Small intestine (tissue), 16 donors: ENCODE results near the gene KRT2. TPM values are rescaled to one million over a fixed set of nuclear protein-coding genes. Genes with fewer than 3 reads are reported as not detected.

Experiments used
- DNase-seq, 2 donors: peaks; one replicate each; pipeline versions ENCODE4 v3.0.0 to v3.0.0-alpha.2; 2013
- FAIRE-seq: peaks from 2 replicates; lab custom pipeline; 2012; peaks lifted over from hg19 to GRCh38; lab: Jason Lieb, UNC
- H3K27ac ChIP-seq, 3 donors: one replicate each; pipeline ENCODE4 v1.5.1; 2013; ENCODE audit warnings: low read length in 2 of 3, mild to moderate bottlenecking in 2 of 3, control low read depth in 1 of 3, inconsistent platforms in 1 of 3, low read depth in 1 of 3, moderate library complexity in 1 of 3
- H3K27me3 ChIP-seq, 3 donors: one replicate each; pipeline ENCODE4 v1.6.1; 2013; ENCODE audit warnings: low read length in 3 of 3, inconsistent platforms in 1 of 3; ENCODE audit not compliant: control insufficient read depth in 3 of 3, insufficient read depth in 3 of 3
- H3K36me3 ChIP-seq, 3 donors: one replicate each; pipeline ENCODE4 v1.6.1; 2013; ENCODE audit warnings: low read length in 3 of 3, inconsistent platforms in 1 of 3, low read depth in 1 of 3, mild to moderate bottlenecking in 1 of 3, moderate library complexity in 1 of 3; ENCODE audit not compliant: control insufficient read depth in 3 of 3, insufficient read depth in 2 of 3
- H3K4me1 ChIP-seq, 3 donors: one replicate each; pipeline ENCODE4 v1.6.1; 2013; ENCODE audit warnings: low read length in 2 of 3, inconsistent platforms in 1 of 3, low read depth in 1 of 3, mild to moderate bottlenecking in 1 of 3, moderate library complexity in 1 of 3; ENCODE audit not compliant: control insufficient read depth in 3 of 3, insufficient read depth in 2 of 3
- H3K4me3 ChIP-seq, 3 donors: one replicate each; pipeline ENCODE4 v1.5.1; 2013; ENCODE audit warnings: low read length in 3 of 3, control low read depth in 1 of 3, inconsistent platforms in 1 of 3, low read depth in 1 of 3, mild to moderate bottlenecking in 1 of 3, moderate library complexity in 1 of 3
- H3K9me3 ChIP-seq, 2 donors: one replicate each; pipeline ENCODE4 v1.6.1; 2013; ENCODE audit warnings: low read depth in 1 of 2, low read length in 1 of 2; ENCODE audit not compliant: control insufficient read depth in 2 of 2, insufficient read depth in 1 of 2
- WGBS, 3 donors: extraction: QIAGEN DNeasy Blood & Tissue Kit; methylation state at CpG; one replicate each; pipeline ENCODE4 v1.1.7; 2013; 5-methylcytosine and 5-hydroxymethylcytosine counted together
- long read RNA-seq, 10 donors: transcript quantifications; one replicate each; lab custom pipeline, GENCODE V29; 2026
- polyA plus RNA-seq, 4 donors: library from polyadenylated mRNA; stranded (reverse) in 3 of 4; unstranded in 1 of 4; fragments of 200-250 nt in 3 of 4; fragments of 120-200 nt in 1 of 4; gene quantifications; one replicate each; pipeline versions ENCODE4 v1.2.1 to v1.2.3, GENCODE V29; 2013
- donor health status: healthy with polysubstance abuse.
- donor health status: control.
- donor health status: control.
- donor health status: Bipolar disorder and iron deficiency.
- donor health status: healthy.

KRT2 gene
- polyA plus RNA-seq: 1 to 10 TPM in 3 of 4 donors, not detected in 1; 1.1 to 2.2 (median 1.1) TPM
- long read RNA-seq, donor 1: 0 reads
- long read RNA-seq, donor 2: 0 reads
- long read RNA-seq, donor 3: 0 reads
- long read RNA-seq, donor 4: 0 reads
- long read RNA-seq, donor 5: 0 reads
- long read RNA-seq, donor 6: 0 reads
- long read RNA-seq, donor 7: 0 reads
- long read RNA-seq, donor 8: 0 reads
- long read RNA-seq, donor 9: 0 reads
- long read RNA-seq, donor 10: 0 reads

GRCh38 chr12:52651726-52652261, at the start of gene KRT2:
KRT2 (minus strand) TSS chr12:52652211; CDS start chr12:52652142, 69 bp downstream.
- H3K36me3 ChIP-seq: no peaks in the 10 kb centered on the region

GRCh38 chr12:52701281-52701680, 49.3 kb upstream of the KRT2 start:
- FAIRE-seq (no peak), DNase-seq (no peak)
- Histone ChIP-seq H3K36me3 (no peaks in the 10 kb centered on the region), H3K27me3 (peaks cover 1 to 5% (median 2%) of the 10 kb centered on the region in 3 donors), H3K27ac (no peak overlapping the region), H3K4me3 (no peak overlapping the region), H3K9me3 (no peaks in the 10 kb centered on the region), H3K4me1 (peaks cover 0 to 2% (median 0%) of the 10 kb centered on the region in 3 donors)
- WGBS, 3 donors: 81 to 85% (median 83%) methylated on average over 12 of the region's 12 CpGs

More at GRCh38 chr12:52651726-52652261, at the start of gene KRT2:
- DNase-seq (no peak), FAIRE-seq (no peak)
- no peak within 1 kb of the TSS for H3K4me3 ChIP-seq
- no peaks in the 10 kb centered on the region for H3K27me3 ChIP-seq
- 95 to 97% (median 96%) methylated on average over 16 of the region's 16 CpGs for WGBS, 3 donors
- H3K4me1 ChIP-seq: peaks cover 0 to 22% (median 15%) of the 10 kb centered on the region in 3 donors
- H3K9me3 ChIP-seq: peaks cover 0 to 7% of the 10 kb centered on the region in 2 donors
- no peak within 1 kb of the TSS for H3K27ac ChIP-seq

- no peak overlapping the region for H3K27ac ChIP-seq
- FAIRE-seq: no peak
- peaks cover 0 to 2% (median 0%) of the 10 kb centered on the region in 3 donors for H3K4me1 ChIP-seq
- peaks cover 2 to 13% (median 5%) of the 10 kb centered on the region in 3 donors for H3K27me3 ChIP-seq
- WGBS, 3 donors: 81 to 92% (median 87%) methylated on average over 2 of the region's 2 CpGs
- no peaks in the 10 kb centered on the region for H3K9me3 ChIP-seq
- no peak for DNase-seq
- H3K4me3 ChIP-seq: no peak overlapping the region
- H3K36me3 ChIP-seq: no peaks in the 10 kb centered on the region
Measured at GRCh38 chr12:52699960-52700359, 47.9 kb upstream of the KRT2 start.

GRCh38 chr12:52699373-52699772, 47.4 kb upstream of the KRT2 start:
- WGBS, 3 donors: 82 to 88% (median 82%) methylated on average over 2 of the region's 2 CpGs
- Histone ChIP-seq H3K4me1 (peaks cover 0 to 2% (median 0%) of the 10 kb centered on the region in 3 donors), H3K4me3 (no peak overlapping the region), H3K9me3 (no peaks in the 10 kb centered on the region), H3K27ac (no peak overlapping the region), H3K27me3 (peaks cover 2 to 15% (median 5%) of the 10 kb centered on the region in 3 donors), H3K36me3 (no peaks in the 10 kb centered on the region)
- FAIRE-seq: no peak
- DNase-seq: no peak

GRCh38 chr12:52698651-52699340, 46.8 kb upstream of the KRT2 start:
- H3K4me1 ChIP-seq: peaks cover 0 to 2% (median 0%) of the 10 kb centered on the region in 3 donors
- no peak for FAIRE-seq
- WGBS, 3 donors: 16 to 47% (median 26%) methylated on average over 11 of the region's 11 CpGs
- no peaks in the 10 kb centered on the region for H3K36me3 ChIP-seq
- H3K4me3 ChIP-seq: no peak overlapping the region
- H3K27ac ChIP-seq: no peak overlapping the region
- no peaks in the 10 kb centered on the region for H3K9me3 ChIP-seq
- peaks cover 2 to 15% (median 4%) of the 10 kb centered on the region in 3 donors for H3K27me3 ChIP-seq
- peak; percentile 46 to 75 for DNase-seq

- Histone ChIP-seq H3K4me3 (no peak overlapping the region), H3K4me1 (peaks cover 0 to 2% (median 0%) of the 10 kb centered on the region in 3 donors), H3K36me3 (no peaks in the 10 kb centered on the region), H3K27me3 (peaks cover 0 to 27% (median 0%) of the 10 kb centered on the region in 3 donors), H3K9me3 (no peaks in the 10 kb centered on the region), H3K27ac (no peak overlapping the region)
- FAIRE-seq: no peak
- no peak for DNase-seq
- 44 to 68% (median 61%) methylated on average over 2 of the region's 2 CpGs for WGBS, 3 donors
Measured at GRCh38 chr12:52697058-52697582, 45.1 kb upstream of the KRT2 start.

GRCh38 chr12:52696588-52696987, 44.6 kb upstream of the KRT2 start:
- H3K27me3 ChIP-seq: peaks cover 0 to 32% (median 5%) of the 10 kb centered on the region in 3 donors

GRCh38 chr12:52695039-52695438, 43.0 kb upstream of the KRT2 start:
- Histone ChIP-seq H3K4me1 (peaks cover 0 to 2% (median 0%) of the 10 kb centered on the region in 3 donors), H3K27ac (no peak overlapping the region), H3K36me3 (no peaks in the 10 kb centered on the region), H3K9me3 (no peaks in the 10 kb centered on the region), H3K27me3 (peaks cover 0 to 47% (median 10%) of the 10 kb centered on the region in 3 donors), H3K4me3 (no peak overlapping the region)
- FAIRE-seq: no peak
- DNase-seq: no peak
- 74 to 87% (median 84%) methylated on average over 3 of the region's 3 CpGs for WGBS, 3 donors

More at GRCh38 chr12:52696588-52696987, 44.6 kb upstream of the KRT2 start:
- WGBS, 3 donors: 53 to 76% (median 65%) methylated on average over 3 of the region's 3 CpGs
- FAIRE-seq (no peak), DNase-seq (no peak)
- no peaks in the 10 kb centered on the region for H3K9me3 ChIP-seq
- no peak overlapping the region for H3K27ac ChIP-seq
- no peak overlapping the region for H3K4me3 ChIP-seq
- peaks cover 0 to 2% (median 0%) of the 10 kb centered on the region in 3 donors for H3K4me1 ChIP-seq
- no peaks in the 10 kb centered on the region for H3K36me3 ChIP-seq
